GM18505 (cell line): Measurements from ENCODE around the gene WDR45B.
"Not testable (repeated sequence)": the region's sequence is repeated elsewhere in the genome, so short reads cannot be mapped to it uniquely, and the experiment has no call there.

Source experiments
- ATAC-seq: cut with Tn5 transposase; IDR thresholded peaks from one replicate; pipeline ENCODE4 v1.9.1; 2021; ENCODE audit not compliant: unreplicated experiment
- POLR2A ChIP-seq: IDR thresholded peaks from 4 replicates; pipeline ENCODE4 v1.6.1; 2011; ENCODE audit warnings: borderline replicate concordance; ENCODE audit not compliant: insufficient read depth, insufficient read length; ENCODE audit errors: extremely low read depth

WDR45B gene

DNA sequence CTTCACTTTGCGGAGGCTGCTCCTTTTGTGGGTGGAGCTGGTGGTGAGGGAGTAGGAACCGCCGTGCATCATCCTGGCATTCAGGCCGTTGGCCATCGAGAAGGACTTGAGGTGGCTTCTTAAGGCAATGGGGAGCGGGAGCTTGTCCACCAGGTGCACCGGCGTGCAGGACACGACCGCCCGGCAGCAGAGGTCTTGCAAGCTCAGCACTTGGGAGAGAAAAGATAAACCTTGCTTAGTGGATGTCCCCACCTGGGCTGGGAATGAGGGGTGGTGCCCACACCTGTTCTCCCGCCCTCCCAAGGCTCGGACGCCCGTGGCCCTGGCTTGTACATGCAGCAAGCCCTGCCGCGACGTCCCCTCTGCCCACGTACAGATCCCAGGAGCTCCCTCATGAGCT, 9.7 kb upstream of the WDR45B start:
- TF ChIP-seq POLR2A = no peak
- no peak for ATAC-seq

- ATAC-seq = no peak
- no peak for TF ChIP-seq POLR2A
Measured at GRCh38 chr17:82656266-82656665, 8.0 kb upstream of the WDR45B start.

GRCh38 chr17:82655523-82655922, 7.3 kb upstream of the WDR45B start:
- ATAC-seq = no peak
- TF ChIP-seq POLR2A = no peak

GRCh38 chr17:82655038-82655479, 6.8 kb upstream of the WDR45B start:
- no peak for ATAC-seq
- TF ChIP-seq POLR2A = no peak

GRCh38 chr17:82654611-82655010, 6.4 kb upstream of the WDR45B start:
- ATAC-seq = not testable (repeated sequence)

DNA sequence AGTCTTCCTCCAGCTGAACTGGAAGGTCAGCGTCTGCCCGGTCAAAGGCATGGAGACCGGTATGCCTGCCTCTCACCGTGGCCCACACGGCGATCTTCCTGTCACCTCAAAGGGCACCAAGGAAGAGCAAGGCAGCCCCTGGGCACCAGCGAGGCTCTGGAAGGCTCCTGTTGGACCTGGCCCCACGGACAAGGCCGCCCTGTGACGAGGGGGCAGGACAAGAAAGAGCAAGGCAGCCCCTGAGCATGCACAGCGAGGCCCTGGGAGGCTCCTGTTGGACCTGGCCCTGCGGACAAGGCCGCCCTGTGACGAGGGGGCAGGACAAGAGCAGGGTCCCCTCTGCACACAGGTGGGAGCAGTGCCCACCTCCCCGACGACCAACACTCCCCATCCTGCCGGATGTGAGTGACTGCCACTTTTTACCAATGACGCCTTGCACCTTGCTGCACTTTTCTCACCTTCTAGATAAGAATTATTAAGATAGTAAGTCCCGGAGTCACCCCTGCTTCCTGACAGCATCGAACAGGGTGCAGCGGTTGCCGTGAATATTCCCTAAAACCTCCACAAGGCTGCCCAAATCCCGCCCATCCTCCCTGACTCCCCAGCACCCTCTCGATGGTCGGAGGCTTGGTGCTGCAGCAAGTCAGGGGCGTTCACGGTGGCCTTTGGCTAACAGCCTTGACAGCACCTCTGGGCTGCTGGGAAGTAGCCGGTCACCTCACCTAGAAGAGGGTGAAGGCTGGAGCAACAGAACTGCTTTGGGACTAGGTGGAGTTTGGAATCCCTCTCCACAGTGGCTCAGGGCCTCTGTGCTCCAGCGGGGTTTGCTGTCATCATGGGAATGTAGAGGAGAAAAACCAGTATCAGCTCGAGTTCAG, 5.6 kb upstream of the WDR45B start:
- ATAC-seq = no peak
- no peak for TF ChIP-seq POLR2A

GRCh38 chr17:82650723-82651122, 2.5 kb upstream of the WDR45B start:
- ATAC-seq = no peak
- no peak for TF ChIP-seq POLR2A

DNA sequence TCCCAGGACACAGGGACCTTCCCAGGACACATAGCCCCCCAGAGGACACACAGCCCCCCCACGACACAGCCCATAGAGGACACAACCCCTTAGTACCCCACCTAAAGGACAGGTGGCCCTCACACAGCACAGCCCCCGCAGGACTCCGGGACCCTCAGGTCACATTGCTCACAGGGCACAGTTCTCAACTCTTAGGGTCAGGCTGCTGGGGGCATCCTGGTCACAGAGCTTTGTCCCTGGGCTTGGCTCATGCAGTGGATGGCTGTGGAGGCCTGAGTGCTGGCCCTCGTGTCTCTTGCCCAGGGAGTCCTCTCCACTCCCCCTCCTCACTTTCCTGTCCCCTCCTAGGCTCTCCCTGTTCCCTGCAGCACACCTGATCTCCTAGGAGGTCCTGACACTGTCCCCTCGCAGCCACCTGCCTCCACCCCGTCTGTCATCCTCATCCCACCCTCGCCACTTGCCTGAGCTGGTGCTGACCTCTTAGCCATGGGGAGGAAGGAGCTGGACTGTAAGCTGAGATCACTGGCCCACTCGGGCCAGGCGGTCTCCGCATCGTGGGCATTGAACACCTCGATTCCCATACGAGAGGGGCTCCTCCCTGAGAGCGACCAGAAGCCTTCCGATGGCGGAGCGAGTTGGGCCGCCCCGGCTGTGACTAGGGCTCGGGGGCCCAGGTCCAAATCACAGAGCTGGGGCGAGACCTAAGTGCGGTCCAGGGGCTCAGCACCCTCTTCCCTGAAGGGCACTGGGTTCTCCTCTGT, 1.4 kb upstream of the WDR45B start:
- no peak for ATAC-seq
- TF ChIP-seq POLR2A = no peak

- ATAC-seq = no peak
- TF ChIP-seq POLR2A = no peak
Measured at GRCh38 chr17:82648742-82649331, 593 bp upstream of the WDR45B start.

- peak; percentile 24 for ATAC-seq
- no peak for TF ChIP-seq POLR2A
Measured at GRCh38 chr17:82647593-82648164, 565 bp downstream of the WDR45B start.

- TF ChIP-seq POLR2A = no peak
- no peak for ATAC-seq
Measured at GRCh38 chr17:82645516-82645915, 2.7 kb downstream of the WDR45B start.

- ATAC-seq = no peak
- TF ChIP-seq POLR2A = no peak
Measured at GRCh38 chr17:82644148-82644547, 4.1 kb downstream of the WDR45B start.

DNA sequence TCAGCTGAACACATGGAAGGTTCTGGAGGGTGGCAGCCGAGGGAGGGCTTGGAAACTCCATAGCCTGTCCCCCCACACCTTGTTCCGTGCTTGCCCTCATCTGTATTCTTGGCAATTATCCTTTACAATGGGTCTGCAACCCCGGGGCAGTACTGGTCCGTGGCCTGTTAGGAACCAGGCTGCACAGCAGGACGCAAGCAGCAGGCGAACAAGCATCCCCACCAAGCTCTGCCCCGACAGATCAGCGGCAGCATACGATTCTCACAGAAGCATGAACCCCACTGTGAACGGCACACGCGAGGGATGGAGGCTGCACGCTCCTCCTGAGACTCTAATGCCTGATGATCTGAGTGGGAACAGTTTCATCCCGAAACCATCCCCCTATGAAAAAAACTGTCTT, 6.2 kb downstream of the WDR45B start:
- TF ChIP-seq POLR2A = no peak
- no peak for ATAC-seq

- no peak for TF ChIP-seq POLR2A
- no peak for ATAC-seq
Measured at GRCh38 chr17:82640036-82640435, 8.2 kb downstream of the WDR45B start.

- no peak for TF ChIP-seq POLR2A
- ATAC-seq = no peak
Measured at GRCh38 chr17:82639628-82640027, 8.6 kb downstream of the WDR45B start.
